GM21381 (cell line): ENCODE data around the gene WDR20.

ENCODE experiments used
- ATAC-seq: cut with Tn5 transposase; IDR thresholded peaks from one replicate; pipeline ENCODE4 v1.9.1; 2021; ENCODE audit warnings: mild to moderate bottlenecking, moderate library complexity; ENCODE audit not compliant: unreplicated experiment

The WDR20 gene

DNA sequence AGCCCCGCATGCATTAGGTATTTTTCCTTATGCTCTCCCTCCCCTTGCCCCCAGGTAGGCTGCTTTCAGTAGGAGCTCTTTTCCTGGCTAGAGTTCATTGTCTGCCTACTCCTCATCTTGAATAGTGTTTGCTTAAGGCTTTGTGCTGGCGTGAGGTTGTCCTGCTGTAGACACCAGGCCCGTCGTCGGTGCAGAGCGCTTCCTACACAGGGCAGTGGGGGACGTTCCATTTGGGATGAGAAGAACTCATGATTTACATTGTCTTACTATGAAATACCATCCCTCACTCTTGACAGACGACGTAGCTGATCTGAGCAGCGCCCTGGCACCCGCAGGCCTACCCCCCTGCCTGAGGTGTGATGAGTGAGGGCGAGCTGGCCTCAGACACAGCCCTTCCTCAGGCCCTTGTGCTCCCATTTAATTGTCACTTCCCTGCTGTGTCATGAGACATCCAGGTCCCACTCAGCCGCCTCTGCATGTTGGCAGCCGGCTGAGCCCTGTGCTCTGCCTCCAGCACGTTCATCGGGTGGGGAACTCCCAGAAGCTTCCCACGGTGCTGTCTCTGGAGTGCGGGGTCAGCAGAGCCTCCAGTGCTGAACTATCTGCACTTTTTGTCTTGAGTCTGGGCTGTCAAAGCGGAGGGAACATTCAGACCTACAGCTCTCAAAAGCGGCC, 76.0 kb downstream of the WDR20 start:
- ATAC-seq, result no peak

DNA sequence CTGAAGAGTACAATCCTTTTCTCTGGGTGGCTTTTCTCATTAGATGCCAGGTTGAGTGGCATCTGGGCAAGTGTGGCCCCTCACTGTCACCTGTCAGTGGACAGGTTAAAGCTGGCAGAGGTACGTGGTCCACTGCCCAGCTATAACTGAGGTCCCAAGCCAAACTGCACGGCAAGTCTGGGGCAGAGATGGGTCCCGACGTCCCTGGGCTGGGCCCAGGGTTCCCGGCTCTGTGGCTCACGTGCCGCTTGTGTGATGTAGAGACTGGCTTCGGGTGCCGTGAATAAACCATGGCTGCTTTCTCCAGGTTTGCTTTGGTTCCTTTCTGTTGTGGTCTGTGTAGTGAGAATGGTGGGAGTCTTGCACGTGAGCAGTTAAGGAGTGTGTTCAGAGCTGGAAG, 77.7 kb downstream of the WDR20 start:
- no peak for ATAC-seq

DNA sequence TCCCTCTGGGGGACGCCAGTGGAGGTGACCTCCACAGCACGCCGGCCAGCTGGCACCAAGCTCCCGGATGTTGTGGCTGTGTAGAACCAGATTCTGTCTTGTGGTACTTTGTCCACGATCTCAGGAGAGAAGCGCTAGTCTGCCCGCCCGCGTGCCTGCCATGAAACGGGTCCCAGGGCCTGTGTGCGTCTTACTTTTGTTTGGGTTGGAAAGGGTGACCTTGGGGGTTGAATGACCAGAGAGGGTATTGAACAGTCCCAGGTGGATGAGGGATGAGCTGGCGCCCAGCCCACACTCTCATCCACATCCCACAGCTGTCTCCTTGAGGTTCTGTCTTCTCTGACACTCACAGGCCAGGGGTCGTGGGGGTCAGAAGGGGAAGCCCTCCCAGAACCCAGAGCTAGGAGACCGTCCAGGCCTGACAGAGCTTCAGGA, 78.3 kb downstream of the WDR20 start:
- ATAC-seq, result no peak

DNA sequence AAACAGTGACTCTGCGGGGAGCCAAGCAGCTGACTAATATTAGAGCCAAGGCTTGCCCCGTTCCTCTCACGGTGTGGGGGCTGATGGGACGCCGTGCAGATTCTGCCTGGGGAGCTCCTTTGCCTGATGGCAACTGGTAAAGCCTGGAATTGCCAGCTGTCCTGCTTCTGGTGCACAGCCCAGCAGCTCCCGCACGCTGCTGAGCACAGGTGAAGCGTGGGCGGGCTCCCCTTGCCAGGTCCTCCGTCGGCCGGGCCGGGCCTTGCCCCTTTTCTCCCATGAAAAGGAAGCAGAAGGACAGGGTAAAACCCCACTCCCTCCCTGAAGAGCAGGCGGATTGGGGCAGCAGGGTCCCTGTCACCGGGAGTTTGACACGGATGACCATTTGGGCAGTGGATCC, 79.0 kb downstream of the WDR20 start:
- no peak for ATAC-seq

DNA sequence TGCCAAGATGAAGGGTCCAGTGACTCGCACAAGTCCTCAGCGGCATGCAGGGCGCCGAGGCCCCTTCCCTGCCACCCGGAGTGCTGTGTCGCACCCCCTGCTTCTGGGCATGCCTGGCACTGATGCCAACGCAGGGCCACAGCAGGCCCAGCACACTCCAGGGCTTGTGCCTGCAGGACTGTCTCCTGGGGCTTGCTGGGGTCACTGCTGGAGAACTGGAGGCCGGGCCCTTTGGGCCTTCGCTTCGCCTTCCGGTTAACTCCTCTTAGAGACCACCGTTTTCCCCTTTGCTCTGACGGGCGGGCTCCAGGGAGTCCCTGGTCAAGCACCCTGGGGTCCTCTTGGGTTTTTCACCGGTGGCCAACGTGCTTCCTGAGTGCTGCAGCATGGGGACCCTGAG, 79.6 kb downstream of the WDR20 start:
- ATAC-seq, result no peak

DNA sequence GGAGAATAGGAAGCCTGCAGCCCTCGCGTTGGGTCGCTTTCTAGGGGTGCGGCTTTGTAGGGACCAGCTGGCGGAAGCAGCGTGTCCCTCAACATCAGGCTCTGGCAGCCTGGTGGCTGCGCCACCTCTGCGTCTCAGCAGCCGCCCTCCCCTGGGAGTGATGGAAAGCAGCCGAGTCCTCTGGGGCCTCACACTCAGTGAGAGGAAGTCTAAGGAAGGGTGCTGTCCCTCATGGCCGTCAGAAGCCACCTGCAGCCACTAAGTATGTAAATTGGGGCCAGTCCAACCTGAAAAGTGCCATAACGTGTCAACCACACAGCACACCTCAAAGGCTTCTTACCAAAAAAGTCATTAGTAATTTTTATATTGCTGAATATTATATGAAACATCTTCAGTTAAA, 80.3 kb downstream of the WDR20 start:
- ATAC-seq, result peak; percentile 87

DNA sequence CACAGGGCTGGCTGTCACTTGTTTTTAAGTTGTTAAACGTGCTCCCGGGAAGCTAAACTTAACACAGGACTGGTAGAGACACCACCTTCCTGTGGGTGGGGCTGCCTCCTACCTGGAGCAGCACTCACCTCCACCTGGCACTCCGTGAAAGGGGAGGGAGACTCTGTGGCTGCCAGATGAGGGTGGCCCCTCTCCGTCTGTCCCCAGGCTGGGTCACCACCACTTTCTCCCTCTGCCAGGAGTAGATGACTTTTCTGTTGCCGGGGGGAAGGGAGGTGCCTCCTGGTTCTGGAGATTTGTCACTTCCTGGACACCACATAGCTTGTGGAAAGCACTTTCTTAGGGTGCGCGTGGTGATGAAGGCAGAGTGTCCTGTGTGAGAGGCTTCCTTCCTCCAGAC, 81.3 kb downstream of the WDR20 start:
- no peak for ATAC-seq

DNA sequence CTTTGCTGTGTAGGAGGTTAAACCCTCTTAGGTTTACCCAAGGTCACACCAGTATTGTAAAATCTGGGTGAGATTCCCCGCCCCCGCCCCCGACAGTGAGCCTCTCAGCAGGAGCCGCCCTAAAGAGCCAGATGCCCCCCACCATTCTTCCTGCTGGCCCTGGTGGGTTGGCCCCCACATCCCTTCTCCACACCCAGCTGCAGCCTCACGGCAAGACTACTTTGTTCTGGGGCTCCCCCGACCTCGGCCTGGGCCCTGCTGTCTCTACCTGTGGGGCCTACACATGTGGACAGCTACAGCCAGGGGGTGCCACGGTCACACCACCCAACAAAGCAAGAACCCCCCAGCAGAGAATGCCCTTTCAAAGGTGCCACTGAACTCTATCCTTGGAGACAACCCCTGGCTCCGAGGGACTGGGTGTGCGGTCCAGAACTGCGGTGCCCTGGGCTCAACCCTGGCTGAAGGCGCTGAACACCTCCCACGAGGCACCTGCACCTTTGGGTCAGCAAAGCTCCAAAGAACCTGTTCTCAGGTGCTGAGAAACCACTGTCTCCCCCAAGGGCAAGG, 82.4 kb downstream of the WDR20 start:
- no peak for ATAC-seq

DNA sequence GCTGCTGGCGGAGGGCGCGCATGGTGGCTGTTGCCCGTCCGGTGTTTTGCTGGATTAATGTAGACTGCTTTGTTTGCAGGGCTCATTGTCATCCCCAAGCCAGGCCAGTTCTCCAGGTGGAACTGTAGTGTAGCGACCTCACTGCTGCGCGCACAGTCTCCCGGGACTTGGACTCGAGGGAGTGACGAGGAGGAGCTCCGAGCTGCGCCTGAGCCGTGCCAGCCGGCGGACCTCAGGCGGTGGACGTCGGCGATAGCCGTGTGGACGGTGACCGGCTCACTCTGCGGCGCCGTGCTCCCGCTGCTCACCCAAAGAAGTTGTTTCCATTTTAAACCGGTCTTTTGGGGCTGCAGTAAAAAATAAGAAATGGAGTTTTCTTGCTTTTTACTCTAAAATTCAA, 83.1 kb downstream of the WDR20 start:
- ATAC-seq, result no peak

DNA sequence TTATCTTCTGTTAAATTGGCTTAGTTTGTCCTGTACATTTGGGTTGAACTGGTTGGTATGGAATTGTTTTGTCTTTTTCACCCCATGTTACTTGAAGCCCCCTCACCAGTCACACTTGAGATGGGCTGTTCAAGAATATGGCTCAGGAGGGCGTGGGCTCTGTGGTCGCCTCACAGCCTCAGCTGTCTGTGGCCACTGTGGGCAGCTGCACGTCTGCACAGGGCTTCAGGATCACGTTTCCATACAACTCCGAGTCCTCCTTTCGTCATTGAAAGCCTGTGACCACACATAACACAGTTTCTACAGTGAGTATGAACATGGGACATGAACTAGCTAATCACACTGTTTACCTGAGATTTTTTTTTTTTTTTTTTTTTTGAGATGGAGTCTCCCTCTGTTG, 84.0 kb downstream of the WDR20 start:
- ATAC-seq, result no peak

DNA sequence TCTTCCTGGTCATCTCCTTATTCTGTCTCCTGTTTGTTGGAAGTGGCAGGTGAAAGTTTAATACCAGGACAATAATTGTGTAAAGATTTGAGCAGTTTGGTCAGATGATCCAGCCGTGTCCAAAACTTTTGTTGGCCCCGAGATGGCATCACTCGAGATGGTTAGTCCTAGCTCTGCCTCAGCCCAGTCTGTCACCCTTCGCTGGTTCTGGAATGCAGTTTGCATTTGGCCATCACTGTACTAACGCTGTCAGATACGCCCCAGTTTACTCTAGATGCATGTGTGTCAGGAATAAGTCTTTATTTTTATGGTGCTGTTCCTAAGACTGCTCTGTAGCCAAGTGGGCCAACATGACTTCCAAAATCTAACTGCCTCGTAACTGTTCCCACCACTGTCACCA, 85.7 kb downstream of the WDR20 start:
- ATAC-seq, result no peak

DNA sequence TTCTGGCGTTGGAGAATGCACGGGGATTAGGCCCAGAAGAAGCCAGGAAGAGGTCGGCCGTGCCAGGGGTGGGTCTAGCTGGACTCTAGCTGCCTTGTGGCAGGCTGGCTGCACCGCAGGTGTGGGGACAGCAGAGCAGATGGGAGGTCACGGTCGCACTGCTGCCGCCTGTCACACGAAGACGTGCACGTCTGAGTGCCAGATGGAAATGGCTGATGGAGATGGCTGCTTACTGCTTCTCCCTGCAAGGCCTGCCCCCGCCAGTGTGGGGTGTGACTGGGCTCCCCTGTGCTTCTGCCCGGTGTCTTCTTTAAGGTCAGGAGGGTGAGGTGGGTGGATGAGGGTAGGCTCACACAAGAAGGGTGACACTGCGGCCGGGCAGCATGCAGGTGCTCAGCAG, 86.2 kb downstream of the WDR20 start:
- no peak for ATAC-seq

DNA sequence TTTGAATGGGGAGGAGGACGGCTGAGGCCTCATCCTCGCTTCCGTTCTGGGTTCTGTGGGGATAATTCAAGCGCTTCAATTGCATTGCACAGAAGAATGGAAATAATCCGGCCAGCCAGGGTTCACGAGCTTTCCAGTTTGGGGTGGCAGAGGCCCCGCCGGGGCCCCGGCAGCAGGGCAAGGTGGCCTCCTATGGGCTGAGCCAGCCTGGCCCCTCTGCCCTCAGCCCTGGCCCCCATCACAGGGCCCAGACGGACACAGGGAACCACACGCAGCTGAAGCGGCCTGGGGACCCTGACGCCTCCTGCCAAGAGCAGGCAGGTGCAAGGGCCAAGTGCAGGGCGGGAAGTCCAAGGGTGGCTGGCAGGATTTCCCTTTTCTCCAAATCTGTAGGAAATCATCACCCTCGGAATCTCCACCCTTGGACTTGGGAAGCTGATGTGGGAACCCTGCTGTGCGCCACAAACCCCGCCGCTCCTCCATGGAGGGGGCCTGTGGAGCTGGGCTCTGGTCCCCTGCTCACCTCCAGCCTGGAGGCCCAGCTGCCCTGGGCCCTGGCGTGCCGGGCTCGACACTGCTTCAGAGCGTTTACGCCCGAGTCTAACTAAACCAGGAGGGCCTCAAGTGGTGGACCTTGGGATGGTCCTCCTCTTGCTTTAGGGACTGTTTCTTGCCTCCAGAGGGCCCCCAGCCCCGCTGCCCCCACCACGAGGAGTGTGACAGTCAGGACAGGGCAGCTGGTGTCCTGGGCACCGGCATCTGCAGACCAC, 86.8 kb downstream of the WDR20 start:
- ATAC-seq, result no peak

DNA sequence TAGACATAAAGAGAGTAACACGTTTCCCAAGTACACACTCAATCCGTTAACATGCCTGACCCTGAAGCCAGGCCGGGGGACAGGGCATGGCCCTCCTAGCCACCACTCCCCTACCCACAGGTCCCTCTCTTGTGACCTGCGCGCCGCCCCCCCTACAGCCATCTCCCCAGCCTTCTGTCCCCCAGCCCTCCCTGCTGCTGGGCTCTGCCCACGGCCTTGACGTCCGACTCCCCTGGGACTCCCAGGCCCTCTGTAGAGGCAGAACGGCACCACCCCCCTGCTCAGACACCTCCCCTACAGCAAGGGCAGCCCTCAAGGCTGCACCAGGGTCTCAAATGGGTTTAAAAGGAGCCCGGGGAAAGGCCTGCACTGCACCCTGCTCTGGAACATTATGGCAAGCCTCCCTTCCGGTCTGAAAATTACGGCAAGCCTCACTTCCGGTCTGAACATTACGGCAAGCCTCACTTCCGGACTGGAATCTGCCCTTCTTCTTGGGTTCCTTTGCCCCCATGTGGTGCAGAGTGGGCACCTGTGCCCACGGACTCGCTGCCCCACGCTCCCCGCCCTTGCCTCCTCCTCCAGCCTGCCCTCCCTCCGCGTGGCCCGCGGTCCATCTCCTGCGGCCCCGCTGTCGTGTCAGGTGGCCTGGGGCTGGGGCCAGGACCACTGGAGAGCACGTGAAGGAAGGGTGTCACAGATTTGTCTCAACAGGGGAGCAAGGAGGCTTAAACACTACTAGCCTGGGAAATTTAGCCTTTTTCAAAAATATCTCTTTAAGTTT, 87.7 kb downstream of the WDR20 start:
- ATAC-seq, result no peak

DNA sequence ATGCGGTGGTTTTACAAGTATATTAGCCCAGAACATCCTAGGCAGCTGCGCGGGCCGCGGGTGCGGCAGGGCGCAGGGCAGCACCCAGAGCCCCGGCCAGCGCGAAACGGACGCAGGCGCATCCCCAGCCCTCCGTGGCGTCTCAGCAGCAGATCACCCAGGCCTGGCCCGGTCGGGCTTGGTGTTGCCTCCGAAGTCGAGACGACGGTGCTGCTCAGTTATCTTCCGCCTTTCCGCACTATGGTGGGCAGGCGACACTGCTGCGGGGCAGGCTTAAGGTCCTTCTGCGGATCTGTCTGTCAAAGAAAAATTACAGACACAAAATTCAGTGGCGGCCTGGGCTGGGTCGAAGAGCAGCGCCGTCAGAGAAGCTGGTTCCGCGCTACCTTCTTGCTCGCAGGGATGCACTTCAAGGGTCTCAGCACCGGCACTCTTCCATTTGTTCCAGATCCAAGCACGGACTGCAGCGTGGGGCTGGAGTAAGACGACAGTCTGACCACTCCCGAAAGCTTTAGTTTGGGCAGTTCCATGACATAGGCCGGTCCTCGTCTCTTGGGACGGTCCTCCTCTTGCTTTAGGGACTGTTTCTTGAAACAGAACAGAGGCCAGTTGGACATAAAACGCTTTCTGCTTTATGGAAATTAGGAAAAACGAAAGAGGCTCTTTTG, 89.5 kb downstream of the WDR20 start:
- no peak for ATAC-seq

DNA sequence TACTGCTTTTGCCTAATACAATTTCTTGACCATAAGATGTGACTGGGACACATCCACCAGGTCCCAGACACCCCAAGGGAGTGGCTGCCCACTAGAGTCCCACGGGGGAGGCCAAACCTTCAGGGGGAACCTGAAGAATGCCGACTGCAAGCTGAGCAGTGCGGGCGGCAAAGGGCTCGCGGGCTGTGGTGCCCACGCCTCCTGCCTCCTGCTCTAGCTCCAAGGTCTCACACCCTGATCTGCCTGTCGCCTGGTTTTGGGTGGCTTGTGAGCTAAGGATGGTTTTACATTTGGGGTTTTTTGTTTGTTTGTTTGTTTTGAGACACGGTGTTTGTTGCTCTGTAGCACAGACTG, 90.0 kb downstream of the WDR20 start:
- ATAC-seq, result no peak

DNA sequence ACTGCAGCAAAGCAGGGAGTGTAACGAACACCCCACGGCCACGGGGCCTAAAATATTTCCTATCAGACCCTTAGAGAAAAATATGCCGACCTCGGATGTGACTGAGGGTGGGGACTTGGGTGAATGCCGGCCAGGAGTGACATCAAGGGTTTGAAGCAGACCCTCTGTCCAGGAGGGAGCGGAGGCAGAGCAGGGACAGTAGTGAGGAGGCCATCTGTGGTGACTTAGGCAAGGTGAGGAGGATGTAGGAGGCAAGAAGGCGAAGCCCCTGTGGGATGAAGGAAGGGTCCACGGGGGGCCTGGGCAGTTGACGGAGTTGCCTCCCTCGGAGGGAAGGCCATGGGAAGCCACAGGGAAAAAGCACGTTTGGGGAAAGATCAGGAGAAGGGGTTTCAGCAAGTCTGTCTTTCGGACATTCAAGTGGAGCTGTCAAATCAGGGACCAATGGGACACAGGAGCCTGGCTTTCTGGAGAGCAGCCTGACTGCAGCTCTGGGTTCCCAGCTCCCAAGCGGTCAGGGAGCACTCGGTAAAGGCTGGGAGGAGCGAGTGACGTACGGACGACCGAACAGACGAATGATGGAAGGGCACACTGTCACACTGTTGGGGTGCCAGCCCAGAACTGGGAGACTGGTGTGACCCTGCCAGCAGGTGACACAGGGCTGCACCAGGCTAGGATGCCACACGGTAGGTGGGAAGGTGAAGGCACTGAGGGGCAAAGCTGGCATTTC, 90.9 kb downstream of the WDR20 start:
- ATAC-seq, result no peak

DNA sequence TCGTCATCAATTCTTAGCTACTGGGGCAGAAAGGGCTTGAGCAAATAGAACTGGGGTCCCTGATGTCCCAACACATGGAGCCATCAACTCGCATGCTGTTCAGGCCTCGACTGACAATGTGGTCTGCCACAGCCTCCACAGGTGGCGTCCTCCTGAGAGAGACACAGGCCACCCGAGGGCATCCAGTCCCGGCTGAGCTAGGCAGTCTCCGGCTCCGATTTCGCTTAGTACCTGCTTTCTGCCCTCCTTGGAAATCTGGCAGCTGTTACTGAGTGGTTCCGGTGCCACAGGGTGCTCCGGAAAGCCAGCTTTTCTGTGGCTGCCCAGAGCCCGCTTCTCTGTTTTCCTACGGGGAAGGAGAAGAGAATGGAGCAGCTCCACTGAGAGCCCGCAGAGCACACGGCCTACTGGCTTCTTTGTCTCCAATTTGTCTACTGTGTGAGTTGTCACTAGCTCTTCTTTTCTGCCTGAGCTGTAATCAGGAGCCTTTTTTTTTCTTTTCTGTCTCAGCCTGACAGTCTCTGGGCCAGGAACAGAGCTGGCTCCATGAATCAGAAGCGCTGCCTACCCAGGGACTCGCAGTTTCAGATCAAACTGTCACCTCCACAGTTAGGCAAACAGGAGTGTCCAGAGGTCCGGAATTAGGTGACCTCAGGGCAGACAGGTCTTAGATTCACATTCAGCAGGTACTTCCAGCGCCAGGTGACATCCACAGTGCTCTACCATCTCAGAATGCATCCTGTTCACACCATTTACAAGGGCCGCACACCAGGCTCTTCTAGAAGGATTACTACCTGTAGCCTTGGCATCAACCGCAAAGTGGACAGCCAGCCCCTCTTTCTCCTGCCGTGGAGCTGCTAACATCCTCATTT, 92.0 kb downstream of the WDR20 start:
- no peak for ATAC-seq

DNA sequence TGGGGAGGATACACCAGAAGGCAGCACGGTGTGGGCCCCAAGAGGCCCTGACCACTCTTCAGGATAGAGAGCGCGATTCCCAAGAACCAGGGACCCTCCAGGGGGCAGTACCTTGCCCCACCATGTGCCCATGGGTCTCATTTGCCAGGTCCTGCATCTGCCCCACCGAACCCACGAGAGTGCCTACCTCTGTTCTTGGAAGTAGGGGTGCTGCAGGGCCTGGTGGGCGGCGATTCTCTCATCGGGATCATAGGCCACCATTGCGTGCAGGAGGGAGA, 92.6 kb downstream of the WDR20 start:
- no peak for ATAC-seq

DNA sequence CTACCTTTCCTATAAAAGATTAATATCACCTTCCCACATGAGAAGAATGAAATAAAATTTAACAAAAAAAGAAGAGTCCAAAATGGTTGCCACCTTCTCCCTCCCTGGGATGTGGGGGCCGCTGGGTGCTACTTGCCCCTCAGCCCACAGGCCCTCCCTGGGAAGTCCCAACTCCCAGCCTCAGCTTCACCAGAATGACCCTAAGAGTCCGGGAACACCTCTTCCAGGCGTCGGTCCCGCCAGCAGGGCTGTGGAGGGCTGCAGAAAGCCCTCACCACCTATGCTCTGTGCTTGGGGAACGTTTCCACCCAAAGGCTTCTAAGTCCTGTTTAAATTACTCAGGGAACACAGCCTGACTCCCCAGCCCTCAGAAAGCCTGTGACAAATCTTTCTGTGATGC, 93.4 kb downstream of the WDR20 start:
- ATAC-seq, result no peak
